CD14-positive monocyte (primary cell): ENCODE data around the gene LIPI. TPM values are rescaled to one million over a fixed set of nuclear protein-coding genes. Genes with fewer than 3 reads are reported as not detected.

Experiments
- DNase-seq, 3 donors: peaks; one replicate each; pipeline ENCODE4 v3.0.0-alpha.2; 2011 to 2022
- H2AFZ ChIP-seq: 2 replicates; pipeline ENCODE4 v1.6.0; 2012; ENCODE audit warnings: mild to moderate bottlenecking, low read depth, low read length, inconsistent platforms; ENCODE audit not compliant: insufficient read depth, poor library complexity, severe bottlenecking
- H3K27ac ChIP-seq, 2 donors: 1 replicate in 1 of 2; 2 replicates in 1 of 2; pipeline ENCODE4 v1.5.1; 2012 to 2013; ENCODE audit warnings: low read length in 2 of 2, control low read depth in 1 of 2, inconsistent platforms in 1 of 2, low read depth in 1 of 2, mild to moderate bottlenecking in 1 of 2
- H3K27me3 ChIP-seq, 2 donors: one replicate each; pipeline versions ENCODE4 v1.6.0 to v1.6.1; 2011 to 2013; ENCODE audit warnings: low read length in 2 of 2; ENCODE audit not compliant: control insufficient read depth in 2 of 2, insufficient read depth in 2 of 2
- H3K36me3 ChIP-seq, 2 donors: replicated peaks in 1 of 2; 1 replicate in 1 of 2; 2 replicates in 1 of 2; pipeline versions ENCODE4 v1.5.1 to v1.6.1; 2012 to 2013; ENCODE audit warnings: low read length in 2 of 2, control low read depth in 1 of 2, inconsistent platforms in 1 of 2, mild to moderate bottlenecking in 1 of 2; ENCODE audit not compliant: insufficient read depth in 2 of 2, control insufficient read depth in 1 of 2
- H3K4me1 ChIP-seq, 2 donors: 1 replicate in 1 of 2; 2 replicates in 1 of 2; pipeline versions ENCODE4 v1.5.1 to v1.6.1; 2012 to 2013; ENCODE audit warnings: low read length in 2 of 2, control low read depth in 1 of 2, inconsistent platforms in 1 of 2, mild to moderate bottlenecking in 1 of 2, moderate library complexity in 1 of 2; ENCODE audit not compliant: insufficient read depth in 2 of 2, control insufficient read depth in 1 of 2
- H3K4me2 ChIP-seq: replicated peaks from 2 replicates; pipeline ENCODE3; 2012; ENCODE audit warnings: low read length, moderate library complexity, mild to moderate bottlenecking; ENCODE audit not compliant: poor library complexity, severe bottlenecking; ENCODE audit errors: extremely low read depth
- H3K4me3 ChIP-seq, 3 experiments: fragments of 200-600 bp in 1 of 3; sonication (generic) in 1 of 3; replicated peaks in 1 of 3; 1 replicate in 2 of 3; 2 replicates in 1 of 3; pipeline ENCODE4 v1.5.1; 2011 to 2013; ENCODE audit warnings: low read length in 3 of 3, mild to moderate bottlenecking in 3 of 3, control low read depth in 2 of 3, low read depth in 2 of 3, inconsistent platforms in 1 of 3, moderate library complexity in 1 of 3
- H3K79me2 ChIP-seq: 2 replicates; pipeline ENCODE4 v1.6.0; 2012; ENCODE audit warnings: mild to moderate bottlenecking, control low read depth, inconsistent platforms, low read length, moderate library complexity; ENCODE audit not compliant: insufficient read depth
- H3K9ac ChIP-seq: 2 replicates; pipeline ENCODE4 v1.6.0; 2017; ENCODE audit warnings: low read length, mild to moderate bottlenecking; ENCODE audit not compliant: insufficient read depth, poor library complexity, severe bottlenecking
- H3K9me3 ChIP-seq, 2 donors: replicated peaks in 1 of 2; 1 replicate in 1 of 2; 2 replicates in 1 of 2; pipeline versions ENCODE4 v1.5.1 to v1.6.1; 2012 to 2013; ENCODE audit warnings: low read length in 2 of 2, control low read depth in 1 of 2; ENCODE audit not compliant: control insufficient read depth in 1 of 2, insufficient read depth in 1 of 2
- H4K20me1 ChIP-seq: 2 replicates; pipeline ENCODE4 v1.6.0; 2012; ENCODE audit warnings: mild to moderate bottlenecking, low read length, control low read depth, moderate library complexity; ENCODE audit not compliant: insufficient read depth
- H3K27ac Mint-ChIP-seq, 7 donors: one replicate each; pipeline ENCODE4 v1.8.0; 2020; ENCODE audit warnings: mild to moderate bottlenecking in 7 of 7, mixed read lengths in 7 of 7, moderate library complexity in 6 of 7, inconsistent platforms in 2 of 7
- H3K27me3 Mint-ChIP-seq, 3 donors: one replicate each; pipeline ENCODE4 v1.8.0; 2021 to 2022; ENCODE audit warnings: low read depth in 3 of 3, mild to moderate bottlenecking in 3 of 3, mixed read lengths in 3 of 3, moderate library complexity in 3 of 3, inconsistent platforms in 1 of 3
- H3K36me3 Mint-ChIP-seq, 2 donors: one replicate each; pipeline ENCODE4 v1.8.0; 2020; ENCODE audit warnings: mixed read lengths in 2 of 2, inconsistent platforms in 1 of 2, mild to moderate bottlenecking in 1 of 2
- H3K4me1 Mint-ChIP-seq: one replicate; pipeline ENCODE4 v1.8.0; 2020; ENCODE audit warnings: mild to moderate bottlenecking, mixed read lengths
- H3K4me3 Mint-ChIP-seq, 2 donors: one replicate each; pipeline ENCODE4 v1.8.0; 2020; ENCODE audit warnings: mild to moderate bottlenecking in 2 of 2, mixed read lengths in 2 of 2, moderate library complexity in 1 of 2
- H3K9me3 Mint-ChIP-seq, 7 donors: one replicate each; pipeline ENCODE4 v1.8.0; 2020 to 2022; ENCODE audit warnings: mixed read lengths in 7 of 7, mild to moderate bottlenecking in 6 of 7, moderate library complexity in 6 of 7, inconsistent platforms in 2 of 7
- CTCF ChIP-seq: fragments of 200-600 bp; IDR thresholded peaks from one replicate; pipeline ENCODE4 v1.8.0; 2022; ENCODE audit warnings: antibody characterized with exemption, mild to moderate bottlenecking
- WGBS: methylation state at CpG from one replicate; pipeline ENCODE4 v1.1.5; 2013; ENCODE audit warnings: missing lambda C conversion rate; ENCODE audit not compliant: insufficient coverage; 5-methylcytosine and 5-hydroxymethylcytosine counted together
- intact Hi-C, 2 donors: fragments of 100-400 bp; cut with micrococcal nuclease; formaldehyde crosslinking; loops; one replicate each; pipeline versions ENCODE4 v1.15.0 to v1.15.1; 2023
- polyA plus RNA-seq, 3 donors: library from polyadenylated mRNA; depleted of rRNA in 1 of 3; unstranded in 2 of 3; stranded (reverse) in 1 of 3; fragments of 300-500 nt in 2 of 3; fragments of >200 nt in 1 of 3; fragmentation: Illumina TruSeq in 2 of 3; gene quantifications; 1 replicate in 2 of 3; 2 replicates in 1 of 3; pipeline ENCODE4 v1.2.3, GENCODE V29; 2012 to 2021

The LIPI gene
- polyA plus RNA-seq, 3 donors: not detected

GRCh38 chr21:14236180-14236579 is 25.4 kb upstream of the LIPI start:
- Mint-ChIP-seq H3K27ac (no peak overlapping the region), H3K36me3 (no peaks in the 10 kb centered on the region), H3K4me3 (no peak overlapping the region), H3K27me3 (no peaks in the 10 kb centered on the region), H3K9me3 (peaks cover 0 to 3% (median 2%) of the 10 kb centered on the region in 7 donors), H3K4me1 (peaks cover 8% of the 10 kb centered on the region)
- Histone ChIP-seq H4K20me1 (no peaks in the 10 kb centered on the region), H3K4me3 (no peak overlapping the region), H3K79me2 (no peaks in the 10 kb centered on the region), H2AFZ (no peak overlapping the region), H3K9me3 (no peaks in the 10 kb centered on the region), H3K4me2 (no peak overlapping the region), H3K4me1 (no peaks in the 10 kb centered on the region), H3K27ac (no peak overlapping the region), H3K9ac (no peak overlapping the region), H3K36me3 (no peaks in the 10 kb centered on the region), H3K27me3 (no peaks in the 10 kb centered on the region)
- no CpG with 5 or more reads among the region's 3 CpGs for WGBS
- no peak for DNase-seq
- intact Hi-C loops: no loop called here
- TF ChIP-seq CTCF: no peak

GRCh38 chr21:14235101-14235500 is 24.3 kb upstream of the LIPI start:
- Histone ChIP-seq H4K20me1 (no peaks in the 10 kb centered on the region), H3K4me3 (no peak overlapping the region), H3K9ac (no peak overlapping the region), H2AFZ (no peak overlapping the region), H3K27ac (no peak overlapping the region), H3K27me3 (no peaks in the 10 kb centered on the region), H3K4me2 (no peak overlapping the region), H3K9me3 (peaks cover 0 to 5% of the 10 kb centered on the region in 2 donors), H3K79me2 (no peaks in the 10 kb centered on the region), H3K36me3 (no peaks in the 10 kb centered on the region), H3K4me1 (no peaks in the 10 kb centered on the region)
- intact Hi-C loops: no loop called here
- TF ChIP-seq CTCF: no peak
- Mint-ChIP-seq H3K9me3 (peaks cover 3 to 8% (median 6%) of the 10 kb centered on the region in 7 donors), H3K4me1 (peaks cover 7% of the 10 kb centered on the region), H3K4me3 (no peak overlapping the region), H3K27me3 (no peaks in the 10 kb centered on the region), H3K27ac (no peak overlapping the region), H3K36me3 (no peaks in the 10 kb centered on the region)
- WGBS: 65% methylated on average over 4 of the region's 5 CpGs
- DNase-seq: no peak
